SK-N-SH treated with all-trans-retinoic acid at 6 μM for 48 hours (cell line): ENCODE results near the gene KLHL18.

Experiments used
- ATAC-seq: fragments of 200-7000 bp; cut with Tn5 transposase; 3 replicates; pipeline ENCODE4 v1.9.1; 2020; ENCODE audit warnings: mild to moderate bottlenecking, moderate library complexity
- ARNTL ChIP-seq: fragments of 450-650 bp; formaldehyde crosslinking; IDR thresholded peaks from 2 replicates; pipeline ENCODE4 v1.5.0; 2020; ENCODE audit warnings: low read depth, mild to moderate bottlenecking, moderate library complexity, borderline replicate concordance
- BACH2 ChIP-seq: fragments of 250-450 bp; sonication (Bioruptor Pico); IDR thresholded peaks from 2 replicates; pipeline ENCODE4 v1.9.0; 2021; ENCODE audit warnings: mild to moderate bottlenecking, borderline replicate concordance
- ESRRG ChIP-seq: fragments of 250-450 bp; sonication (Bioruptor Pico); IDR thresholded peaks from 2 replicates; pipeline ENCODE4 v1.6.1; 2021; ENCODE audit warnings: mild to moderate bottlenecking
- GLIS3 ChIP-seq: fragments of 250-450 bp; sonication (Bioruptor Pico); IDR thresholded peaks from 2 replicates; pipeline ENCODE4 v1.5.0; 2020; ENCODE audit warnings: mild to moderate bottlenecking, moderate library complexity
- ISL1 ChIP-seq: fragments of 250-450 bp; sonication (Bioruptor Pico); IDR thresholded peaks from 2 replicates; pipeline ENCODE4 v2.1.2; 2022; ENCODE audit warnings: mild to moderate bottlenecking, moderate library complexity
- PPARA ChIP-seq: fragments of 250-450 bp; sonication (Bioruptor Pico); IDR thresholded peaks from 2 replicates; pipeline ENCODE4 v1.5.0; 2020; ENCODE audit warnings: mild to moderate bottlenecking, borderline replicate concordance
- SNAI2 ChIP-seq: fragments of 250-450 bp; sonication (Bioruptor Pico); IDR thresholded peaks from 2 replicates; pipeline ENCODE4 v1.5.0; 2020; ENCODE audit warnings: mild to moderate bottlenecking, moderate library complexity
- TCF4 ChIP-seq: fragments of 250-450 bp; sonication (Bioruptor Pico); IDR thresholded peaks from 2 replicates; pipeline ENCODE4 v1.8.0; 2021; ENCODE audit warnings: mild to moderate bottlenecking, moderate library complexity, borderline replicate concordance
- TOX ChIP-seq: fragments of 250-450 bp; sonication (Bioruptor Pico); IDR thresholded peaks from 2 replicates; pipeline ENCODE4 v1.8.0; 2021; ENCODE audit warnings: mild to moderate bottlenecking, moderate library complexity, borderline replicate concordance
- ZC3H10 ChIP-seq: fragments of 250-450 bp; sonication (Bioruptor Pico); IDR thresholded peaks from 2 replicates; pipeline ENCODE4 v1.5.1; 2021; ENCODE audit warnings: mild to moderate bottlenecking, moderate library complexity
- ZFP3 ChIP-seq: fragments of 250-450 bp; sonication (Bioruptor Pico); IDR thresholded peaks from 2 replicates; pipeline ENCODE4 v1.5.0; 2020; ENCODE audit warnings: mild to moderate bottlenecking, moderate library complexity
- ZFP30 ChIP-seq: fragments of 450-650 bp; formaldehyde crosslinking; IDR thresholded peaks from 2 replicates; pipeline ENCODE4 v1.5.0; 2022; ENCODE audit warnings: mild to moderate bottlenecking, moderate library complexity
- ZNF565 ChIP-seq: fragments of 450-650 bp; formaldehyde crosslinking; conservative IDR thresholded peaks from 2 replicates; pipeline ENCODE4 v1.5.0; 2020; ENCODE audit warnings: low read depth, mild to moderate bottlenecking, moderate library complexity
- ZNF70 ChIP-seq: fragments of 450-650 bp; formaldehyde crosslinking; IDR thresholded peaks from 2 replicates; pipeline ENCODE4 v1.5.0; 2020; ENCODE audit warnings: mild to moderate bottlenecking, moderate library complexity
- ZNF8 ChIP-seq: fragments of 450-650 bp; formaldehyde crosslinking; IDR thresholded peaks from 2 replicates; pipeline ENCODE4 v1.5.0; 2020; ENCODE audit warnings: mild to moderate bottlenecking, moderate library complexity
- TF ChIP-seq, protein P1 (sequence below): fragments of 250-450 bp; sonication (Bioruptor Pico); IDR thresholded peaks from 2 replicates; pipeline ENCODE4 v1.8.0; 2021; ENCODE audit warnings: low read depth, mild to moderate bottlenecking, moderate library complexity, borderline replicate concordance
- TF ChIP-seq, protein P2 (sequence below): fragments of 250-450 bp; sonication (Bioruptor Pico); IDR thresholded peaks from 2 replicates; pipeline ENCODE4 v1.5.1; 2021; ENCODE audit warnings: mild to moderate bottlenecking, moderate library complexity
- TF ChIP-seq, protein P3 (sequence below): fragments of 250-450 bp; sonication (Bioruptor Pico); IDR thresholded peaks from 2 replicates; pipeline ENCODE4 v1.5.0; 2020; ENCODE audit warnings: mild to moderate bottlenecking, moderate library complexity
- TF ChIP-seq, protein P4 (sequence below): fragments of 250-450 bp; sonication (Bioruptor Pico); IDR thresholded peaks from 2 replicates; pipeline ENCODE4 v1.8.0; 2020; ENCODE audit warnings: mild to moderate bottlenecking, moderate library complexity, borderline replicate concordance

Gene KLHL18

DNA sequence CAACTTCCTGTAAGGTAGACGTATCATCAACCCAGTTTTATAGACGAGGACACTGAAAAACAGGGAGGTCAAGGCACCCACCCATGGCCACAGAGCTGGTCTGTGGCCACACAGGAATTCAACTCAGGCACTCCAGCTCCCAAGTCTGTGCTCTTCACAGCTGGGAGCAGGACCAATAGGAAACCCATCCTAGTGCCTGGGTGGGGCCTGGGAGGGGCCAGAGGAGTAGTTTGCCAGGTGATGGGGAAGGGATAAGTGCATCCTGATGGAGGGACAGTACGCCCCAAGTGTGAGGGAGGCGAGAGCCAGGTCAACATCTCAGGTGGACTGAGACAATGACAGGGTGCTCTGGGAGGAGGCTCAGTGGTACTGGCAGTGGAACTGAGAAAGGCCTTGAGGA lies 22.1 kb upstream of the KLHL18 start:
- no peak for TF ChIP-seq TOX (CRISPR knock-in tag)
- no peak for TF ChIP-seq ZNF70
- TF ChIP-seq, protein P1, sequence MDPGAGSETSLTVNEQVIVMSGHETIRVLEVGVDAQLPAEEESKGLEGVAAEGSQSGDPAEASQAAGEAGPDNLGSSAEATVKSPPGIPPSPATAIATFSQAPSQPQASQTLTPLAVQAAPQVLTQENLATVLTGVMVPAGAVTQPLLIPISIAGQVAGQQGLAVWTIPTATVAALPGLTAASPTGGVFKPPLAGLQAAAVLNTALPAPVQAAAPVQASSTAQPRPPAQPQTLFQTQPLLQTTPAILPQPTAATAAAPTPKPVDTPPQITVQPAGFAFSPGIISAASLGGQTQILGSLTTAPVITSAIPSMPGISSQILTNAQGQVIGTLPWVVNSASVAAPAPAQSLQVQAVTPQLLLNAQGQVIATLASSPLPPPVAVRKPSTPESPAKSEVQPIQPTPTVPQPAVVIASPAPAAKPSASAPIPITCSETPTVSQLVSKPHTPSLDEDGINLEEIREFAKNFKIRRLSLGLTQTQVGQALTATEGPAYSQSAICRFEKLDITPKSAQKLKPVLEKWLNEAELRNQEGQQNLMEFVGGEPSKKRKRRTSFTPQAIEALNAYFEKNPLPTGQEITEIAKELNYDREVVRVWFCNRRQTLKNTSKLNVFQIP (CRISPR knock-in tag) = no peak
- no peak for TF ChIP-seq BACH2 (CRISPR knock-in tag)
- TF ChIP-seq ZFP3 = no peak
- no peak for TF ChIP-seq ISL1 (CRISPR knock-in tag)
- TF ChIP-seq ZNF565 (CRISPR knock-in tag) = no peak
- TF ChIP-seq ZNF8 (CRISPR knock-in tag) = no peak
- TF ChIP-seq GLIS3 (CRISPR knock-in tag) = no peak
- TF ChIP-seq TCF4 (CRISPR knock-in tag) = no peak
- no peak for TF ChIP-seq SNAI2 (CRISPR knock-in tag)
- TF ChIP-seq, protein P2, sequence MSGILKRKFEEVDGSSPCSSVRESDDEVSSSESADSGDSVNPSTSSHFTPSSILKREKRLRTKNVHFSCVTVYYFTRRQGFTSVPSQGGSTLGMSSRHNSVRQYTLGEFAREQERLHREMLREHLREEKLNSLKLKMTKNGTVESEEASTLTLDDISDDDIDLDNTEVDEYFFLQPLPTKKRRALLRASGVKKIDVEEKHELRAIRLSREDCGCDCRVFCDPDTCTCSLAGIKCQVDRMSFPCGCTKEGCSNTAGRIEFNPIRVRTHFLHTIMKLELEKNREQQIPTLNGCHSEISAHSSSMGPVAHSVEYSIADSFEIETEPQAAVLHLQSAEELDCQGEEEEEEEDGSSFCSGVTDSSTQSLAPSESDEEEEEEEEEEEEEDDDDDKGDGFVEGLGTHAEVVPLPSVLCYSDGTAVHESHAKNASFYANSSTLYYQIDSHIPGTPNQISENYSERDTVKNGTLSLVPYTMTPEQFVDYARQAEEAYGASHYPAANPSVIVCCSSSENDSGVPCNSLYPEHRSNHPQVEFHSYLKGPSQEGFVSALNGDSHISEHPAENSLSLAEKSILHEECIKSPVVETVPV (CRISPR knock-in tag) = no peak
- TF ChIP-seq ZFP30 (CRISPR knock-in tag) = no peak
- no peak for TF ChIP-seq ZC3H10
- TF ChIP-seq ARNTL (CRISPR knock-in tag) = no peak
- no peak for TF ChIP-seq PPARA (CRISPR knock-in tag)
- TF ChIP-seq, protein P3, sequence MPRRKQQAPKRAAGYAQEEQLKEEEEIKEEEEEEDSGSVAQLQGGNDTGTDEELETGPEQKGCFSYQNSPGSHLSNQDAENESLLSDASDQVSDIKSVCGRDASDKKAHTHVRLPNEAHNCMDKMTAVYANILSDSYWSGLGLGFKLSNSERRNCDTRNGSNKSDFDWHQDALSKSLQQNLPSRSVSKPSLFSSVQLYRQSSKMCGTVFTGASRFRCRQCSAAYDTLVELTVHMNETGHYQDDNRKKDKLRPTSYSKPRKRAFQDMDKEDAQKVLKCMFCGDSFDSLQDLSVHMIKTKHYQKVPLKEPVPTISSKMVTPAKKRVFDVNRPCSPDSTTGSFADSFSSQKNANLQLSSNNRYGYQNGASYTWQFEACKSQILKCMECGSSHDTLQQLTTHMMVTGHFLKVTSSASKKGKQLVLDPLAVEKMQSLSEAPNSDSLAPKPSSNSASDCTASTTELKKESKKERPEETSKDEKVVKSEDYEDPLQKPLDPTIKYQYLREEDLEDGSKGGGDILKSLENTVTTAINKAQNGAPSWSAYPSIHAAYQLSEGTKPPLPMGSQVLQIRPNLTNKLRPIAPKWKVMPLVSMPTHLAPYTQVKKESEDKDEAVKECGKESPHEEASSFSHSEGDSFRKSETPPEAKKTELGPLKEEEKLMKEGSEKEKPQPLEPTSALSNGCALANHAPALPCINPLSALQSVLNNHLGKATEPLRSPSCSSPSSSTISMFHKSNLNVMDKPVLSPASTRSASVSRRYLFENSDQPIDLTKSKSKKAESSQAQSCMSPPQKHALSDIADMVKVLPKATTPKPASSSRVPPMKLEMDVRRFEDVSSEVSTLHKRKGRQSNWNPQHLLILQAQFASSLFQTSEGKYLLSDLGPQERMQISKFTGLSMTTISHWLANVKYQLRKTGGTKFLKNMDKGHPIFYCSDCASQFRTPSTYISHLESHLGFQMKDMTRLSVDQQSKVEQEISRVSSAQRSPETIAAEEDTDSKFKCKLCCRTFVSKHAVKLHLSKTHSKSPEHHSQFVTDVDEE (CRISPR knock-in tag) = no peak
- TF ChIP-seq, protein P4, sequence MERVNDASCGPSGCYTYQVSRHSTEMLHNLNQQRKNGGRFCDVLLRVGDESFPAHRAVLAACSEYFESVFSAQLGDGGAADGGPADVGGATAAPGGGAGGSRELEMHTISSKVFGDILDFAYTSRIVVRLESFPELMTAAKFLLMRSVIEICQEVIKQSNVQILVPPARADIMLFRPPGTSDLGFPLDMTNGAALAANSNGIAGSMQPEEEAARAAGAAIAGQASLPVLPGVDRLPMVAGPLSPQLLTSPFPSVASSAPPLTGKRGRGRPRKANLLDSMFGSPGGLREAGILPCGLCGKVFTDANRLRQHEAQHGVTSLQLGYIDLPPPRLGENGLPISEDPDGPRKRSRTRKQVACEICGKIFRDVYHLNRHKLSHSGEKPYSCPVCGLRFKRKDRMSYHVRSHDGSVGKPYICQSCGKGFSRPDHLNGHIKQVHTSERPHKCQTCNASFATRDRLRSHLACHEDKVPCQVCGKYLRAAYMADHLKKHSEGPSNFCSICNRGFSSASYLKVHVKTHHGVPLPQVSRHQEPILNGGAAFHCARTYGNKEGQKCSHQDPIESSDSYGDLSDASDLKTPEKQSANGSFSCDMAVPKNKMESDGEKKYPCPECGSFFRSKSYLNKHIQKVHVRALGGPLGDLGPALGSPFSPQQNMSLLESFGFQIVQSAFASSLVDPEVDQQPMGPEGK (CRISPR knock-in tag) = no peak
- no peak for TF ChIP-seq ESRRG (CRISPR knock-in tag)
- TF ChIP-seq, all 23 proteins: peak for 0
- ATAC-seq = no peak

DNA sequence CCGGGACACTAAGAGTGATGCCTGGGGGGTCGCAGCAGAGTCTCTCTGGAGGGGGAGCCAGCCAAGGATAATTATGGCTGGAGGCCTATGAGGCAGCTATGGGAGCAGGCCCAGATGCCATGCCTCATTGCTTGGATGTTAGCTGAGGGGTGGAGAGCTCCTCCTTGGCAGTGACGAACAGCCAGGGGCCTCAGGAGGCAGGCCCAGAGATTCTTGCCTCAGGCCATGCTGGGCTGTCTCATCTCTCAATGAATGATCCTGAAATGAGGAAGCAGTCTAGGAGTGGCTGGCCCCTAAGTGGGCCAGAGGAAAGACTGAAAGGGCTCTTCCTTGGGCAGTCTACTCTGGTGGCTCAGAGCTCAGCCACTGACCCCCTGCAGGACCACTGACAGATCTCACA lies 21.4 kb upstream of the KLHL18 start:
- no peak for ATAC-seq
- no peak for TF ChIP-seq SNAI2 (CRISPR knock-in tag)
- TF ChIP-seq ESRRG (CRISPR knock-in tag) = no peak
- TF ChIP-seq, protein P4 (CRISPR knock-in tag) = no peak
- TF ChIP-seq, protein P3 (CRISPR knock-in tag) = no peak
